ENCODE measurements around the gene HBA2. TPM values are rescaled to one million over a fixed set of nuclear protein-coding genes. Genes with fewer than 3 reads are reported as not detected.

HBA2 gene
- total RNA-seq, 1 donor from 2014 or later = not detected

DNA sequence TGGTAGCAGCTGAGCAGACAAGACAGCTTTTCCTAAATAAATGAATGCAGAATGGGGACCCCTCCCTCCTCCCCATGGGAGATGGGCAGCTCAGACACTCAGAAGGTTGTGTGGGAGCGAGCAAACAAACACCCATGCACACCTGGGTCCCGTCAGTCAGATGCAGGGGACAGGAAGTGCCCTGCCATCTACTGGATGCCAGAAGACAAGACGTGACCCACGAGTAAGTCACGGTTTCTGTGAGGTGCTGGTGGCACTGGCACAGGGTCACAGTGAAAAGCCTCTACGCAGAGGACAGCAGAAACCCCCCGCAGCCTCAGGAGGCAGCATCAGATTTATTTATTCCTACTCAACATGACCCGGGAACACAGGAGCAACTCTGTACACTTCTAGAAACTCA, 16.0 kb downstream of the HBA2 start:
- TF ChIP-seq, protein P1, sequence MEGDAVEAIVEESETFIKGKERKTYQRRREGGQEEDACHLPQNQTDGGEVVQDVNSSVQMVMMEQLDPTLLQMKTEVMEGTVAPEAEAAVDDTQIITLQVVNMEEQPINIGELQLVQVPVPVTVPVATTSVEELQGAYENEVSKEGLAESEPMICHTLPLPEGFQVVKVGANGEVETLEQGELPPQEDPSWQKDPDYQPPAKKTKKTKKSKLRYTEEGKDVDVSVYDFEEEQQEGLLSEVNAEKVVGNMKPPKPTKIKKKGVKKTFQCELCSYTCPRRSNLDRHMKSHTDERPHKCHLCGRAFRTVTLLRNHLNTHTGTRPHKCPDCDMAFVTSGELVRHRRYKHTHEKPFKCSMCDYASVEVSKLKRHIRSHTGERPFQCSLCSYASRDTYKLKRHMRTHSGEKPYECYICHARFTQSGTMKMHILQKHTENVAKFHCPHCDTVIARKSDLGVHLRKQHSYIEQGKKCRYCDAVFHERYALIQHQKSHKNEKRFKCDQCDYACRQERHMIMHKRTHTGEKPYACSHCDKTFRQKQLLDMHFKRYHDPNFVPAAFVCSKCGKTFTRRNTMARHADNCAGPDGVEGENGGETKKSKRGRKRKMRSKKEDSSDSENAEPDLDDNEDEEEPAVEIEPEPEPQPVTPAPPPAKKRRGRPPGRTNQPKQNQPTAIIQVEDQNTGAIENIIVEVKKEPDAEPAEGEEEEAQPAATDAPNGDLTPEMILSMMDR (IDR thresholded peaks at IDR 0.05; ENCODE audit: partially characterized antibody, unreplicated experiment) = no peak
- peaks cover 6% of the 10 kb centered on the region for H3K9me3 Mint-ChIP-seq (ENCODE audit: unreplicated experiment)
- H3K36me3 Mint-ChIP-seq (ENCODE audit: unreplicated experiment) = no peaks in the 10 kb centered on the region
- no peaks in the 10 kb centered on the region for H3K4me1 Mint-ChIP-seq (ENCODE audit: low read depth, unreplicated experiment)
- DNase-seq = no peak
- no peak overlapping the region for H3K27ac Mint-ChIP-seq (ENCODE audit: unreplicated experiment)
- peaks cover 9% of the 10 kb centered on the region for H3K27me3 Mint-ChIP-seq (ENCODE audit: unreplicated experiment)
- no peak overlapping the region for H3K4me3 Mint-ChIP-seq (ENCODE audit: unreplicated experiment)

DNA sequence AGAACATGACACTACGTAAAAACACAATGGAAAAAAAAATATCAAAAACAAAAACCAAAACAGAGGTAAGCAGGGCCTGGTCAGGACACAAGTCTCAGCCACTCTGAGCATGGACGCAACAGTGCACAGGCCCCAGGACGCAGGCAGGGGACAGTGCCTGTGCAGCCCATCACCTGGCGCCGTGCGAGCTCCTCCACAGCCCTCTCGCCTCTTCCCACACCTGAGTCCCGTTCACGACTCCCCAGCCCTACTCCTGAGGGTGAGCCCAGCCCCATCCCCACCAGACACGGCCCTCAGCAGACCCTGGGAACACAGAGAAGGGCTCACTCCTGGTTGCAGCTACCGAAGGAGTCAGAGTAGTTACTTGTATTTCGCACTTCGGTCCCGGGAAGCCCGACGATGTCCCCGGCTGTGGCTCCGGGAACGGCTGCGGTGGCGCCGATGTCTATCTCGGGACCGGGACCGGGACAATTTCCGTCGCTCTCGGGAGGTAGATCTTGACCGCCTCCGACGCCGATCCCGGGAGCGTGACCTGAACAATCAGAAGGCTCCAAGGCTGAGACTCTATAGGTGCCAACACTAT, 17.0 kb downstream of the HBA2 start:
- no peaks in the 10 kb centered on the region for H3K4me1 Mint-ChIP-seq (ENCODE audit: low read depth, unreplicated experiment)
- no peaks in the 10 kb centered on the region for H3K36me3 Mint-ChIP-seq (ENCODE audit: unreplicated experiment)
- peaks cover 6% of the 10 kb centered on the region for H3K9me3 Mint-ChIP-seq (ENCODE audit: unreplicated experiment)
- peaks cover 9% of the 10 kb centered on the region for H3K27me3 Mint-ChIP-seq (ENCODE audit: unreplicated experiment)
- TF ChIP-seq, protein P1 (IDR thresholded peaks at IDR 0.05; ENCODE audit: partially characterized antibody, unreplicated experiment) = no peak
- H3K27ac Mint-ChIP-seq (ENCODE audit: unreplicated experiment) = no peak overlapping the region
- no peak overlapping the region for H3K4me3 Mint-ChIP-seq (ENCODE audit: unreplicated experiment)
- DNase-seq = no peak

DNA sequence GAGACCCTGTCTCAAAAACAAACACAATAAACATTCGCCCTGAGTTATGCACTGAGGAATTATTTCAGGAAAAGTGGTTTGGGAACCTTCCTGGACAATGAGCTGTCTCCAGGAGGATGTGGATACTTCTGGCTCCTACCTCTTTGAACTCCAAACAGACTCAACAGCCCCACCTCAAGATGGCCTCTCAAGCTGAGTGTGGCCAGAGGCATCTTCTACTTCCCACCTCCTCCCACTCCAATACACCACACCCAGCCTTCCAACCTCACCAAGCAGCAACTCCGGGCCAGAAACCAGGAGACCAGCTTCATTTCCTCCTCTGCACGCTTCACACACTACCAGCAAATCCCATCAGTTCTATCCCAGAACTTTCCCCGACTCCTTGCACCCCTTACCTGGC, 19.2 kb downstream of the HBA2 start:
- H3K27ac Mint-ChIP-seq (ENCODE audit: unreplicated experiment) = peak overlapping the region; percentile 55
- peaks cover 9% of the 10 kb centered on the region for H3K27me3 Mint-ChIP-seq (ENCODE audit: unreplicated experiment)
- H3K9me3 Mint-ChIP-seq (ENCODE audit: unreplicated experiment) = peaks cover 4% of the 10 kb centered on the region
- TF ChIP-seq, protein P1 (IDR thresholded peaks at IDR 0.05; ENCODE audit: partially characterized antibody, unreplicated experiment) = no peak
- no peak for DNase-seq
- no peaks in the 10 kb centered on the region for H3K36me3 Mint-ChIP-seq (ENCODE audit: unreplicated experiment)
- no peaks in the 10 kb centered on the region for H3K4me1 Mint-ChIP-seq (ENCODE audit: low read depth, unreplicated experiment)
- no peak overlapping the region for H3K4me3 Mint-ChIP-seq (ENCODE audit: unreplicated experiment)

DNA sequence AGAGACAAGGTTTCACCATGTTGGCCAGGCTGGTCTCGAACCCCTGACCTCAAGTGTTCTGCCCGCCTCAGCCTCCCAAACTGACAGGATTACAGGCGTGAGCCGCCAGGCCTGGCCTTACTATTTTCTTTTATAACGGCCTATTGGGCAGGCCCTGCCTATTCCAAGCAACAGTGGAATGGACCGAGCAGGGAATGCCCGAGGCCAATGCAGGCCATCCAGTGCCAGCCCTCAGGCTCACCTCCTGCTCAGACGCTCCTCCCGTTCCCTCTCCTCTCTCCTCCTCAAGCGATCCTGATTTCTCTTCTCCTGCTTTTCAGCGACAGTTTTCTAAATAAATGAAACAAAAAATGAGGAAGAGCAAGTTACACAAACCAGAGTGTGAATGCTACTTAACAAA, 20.0 kb downstream of the HBA2 start:
- Mint-ChIP-seq H3K27me3 (ENCODE audit: unreplicated experiment) (peaks cover 10% of the 10 kb centered on the region), H3K4me1 (ENCODE audit: low read depth, unreplicated experiment) (no peaks in the 10 kb centered on the region), H3K4me3 (ENCODE audit: unreplicated experiment) (no peak overlapping the region), H3K36me3 (ENCODE audit: unreplicated experiment) (no peaks in the 10 kb centered on the region), H3K27ac (ENCODE audit: unreplicated experiment) (peak overlapping the region; percentile 41), H3K9me3 (ENCODE audit: unreplicated experiment) (peaks cover 4% of the 10 kb centered on the region)
- TF ChIP-seq, protein P1 (IDR thresholded peaks at IDR 0.05; ENCODE audit: partially characterized antibody, unreplicated experiment) = no peak
- no peak for DNase-seq

DNA sequence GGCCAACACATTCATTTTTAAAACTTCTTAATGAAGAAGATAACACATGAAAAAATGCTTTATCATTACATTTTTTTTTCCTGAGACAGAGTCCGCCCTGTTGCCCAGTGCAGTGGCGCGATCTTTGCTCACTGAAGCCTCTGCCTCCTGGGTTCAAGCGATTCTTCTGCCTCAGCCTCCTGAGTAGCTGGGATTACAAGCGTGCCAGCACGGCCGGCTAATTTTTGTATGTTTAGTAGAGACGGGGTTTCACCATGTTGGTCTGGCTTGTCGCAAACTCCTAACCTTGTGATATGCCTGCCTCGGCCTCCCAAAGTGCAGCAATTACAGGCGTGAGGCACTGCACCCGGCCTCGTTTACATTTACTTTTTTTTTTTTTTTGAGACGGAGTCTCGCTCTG, 20.8 kb downstream of the HBA2 start:
- no peak overlapping the region for H3K27ac Mint-ChIP-seq (ENCODE audit: unreplicated experiment)
- H3K4me1 Mint-ChIP-seq (ENCODE audit: low read depth, unreplicated experiment) = no peaks in the 10 kb centered on the region
- TF ChIP-seq, protein P1 (IDR thresholded peaks at IDR 0.05; ENCODE audit: partially characterized antibody, unreplicated experiment) = no peak
- no peak for DNase-seq
- peaks cover 10% of the 10 kb centered on the region for H3K27me3 Mint-ChIP-seq (ENCODE audit: unreplicated experiment)
- H3K36me3 Mint-ChIP-seq (ENCODE audit: unreplicated experiment) = no peaks in the 10 kb centered on the region
- no peak overlapping the region for H3K4me3 Mint-ChIP-seq (ENCODE audit: unreplicated experiment)
- peaks cover 4% of the 10 kb centered on the region for H3K9me3 Mint-ChIP-seq (ENCODE audit: unreplicated experiment)
